Vagina (tissue), 2 donors: ENCODE data around the gene TUBB3. TPM values are rescaled to one million over a fixed set of nuclear protein-coding genes. Genes with fewer than 3 reads are reported as not detected.

Experiments used
- DNase-seq, 2 donors: peaks; one replicate each; pipeline ENCODE4 v3.0.0-alpha.2; 2017; ENCODE audit errors: extremely low spot score in 2 of 2
- H3K27ac ChIP-seq: fragments of 200-600 bp; sonication (generic); one replicate; pipeline ENCODE4 v1.5.1; 2019
- H3K27me3 ChIP-seq: fragments of 200-600 bp; sonication (generic); one replicate; pipeline ENCODE4 v1.5.1; 2019
- H3K36me3 ChIP-seq, 2 donors: fragments of 200-600 bp; sonication (generic); one replicate each; pipeline ENCODE4 v1.5.1; 2017 to 2019
- H3K4me1 ChIP-seq: fragments of 200-600 bp; sonication (generic); one replicate; pipeline ENCODE4 v1.5.1; 2019
- H3K4me3 ChIP-seq, 2 donors: fragments of 200-600 bp; sonication (generic); 1 replicate in 1 of 2; 2 replicates in 1 of 2; pipeline ENCODE4 v1.5.1; 2016 to 2019
- H3K9me3 ChIP-seq: fragments of 200-600 bp; sonication (generic); one replicate; pipeline ENCODE4 v1.5.1; 2019
- POLR2A ChIP-seq, 2 donors: fragments of 450-650 bp; IDR thresholded peaks; one replicate each; pipeline ENCODE4 v1.6.1; 2017; ENCODE audit warnings: antibody characterized with exemption in 2 of 2, mild to moderate bottlenecking in 2 of 2, moderate library complexity in 2 of 2
- POLR2AphosphoS5 ChIP-seq, 2 donors: sonication (generic); formaldehyde crosslinking; IDR thresholded peaks; one replicate each; pipeline ENCODE4 v1.9.0; 2017; ENCODE audit warnings: antibody characterized with exemption in 2 of 2, mild to moderate bottlenecking in 2 of 2, low read depth in 1 of 2; ENCODE audit not compliant: insufficient read depth in 1 of 2
- intact Hi-C: fragments of 100-400 bp; cut with DNase I; formaldehyde crosslinking; loops from one replicate; pipeline ENCODE4 v1.15.1; 2023
- total RNA-seq: library from RNA; depleted of rRNA; stranded (reverse); fragments of >200 nt; gene quantifications from one replicate; pipeline ENCODE4 v1.2.3, GENCODE V29; 2016
- TF ChIP-seq, protein P1 (sequence below), 3 experiments: fragments of 450-650 bp in 2 of 3; fragments of 200-600 bp in 1 of 3; sonication (generic) in 1 of 3; IDR thresholded peaks; one replicate each; pipeline ENCODE4 v1.5.1; 2017 to 2019; ENCODE audit warnings: antibody characterized with exemption in 3 of 3, mild to moderate bottlenecking in 2 of 3, moderate library complexity in 2 of 3

The TUBB3 gene
- total RNA-seq, 1 donor from 2014 or later: 19.2 TPM

DNA sequence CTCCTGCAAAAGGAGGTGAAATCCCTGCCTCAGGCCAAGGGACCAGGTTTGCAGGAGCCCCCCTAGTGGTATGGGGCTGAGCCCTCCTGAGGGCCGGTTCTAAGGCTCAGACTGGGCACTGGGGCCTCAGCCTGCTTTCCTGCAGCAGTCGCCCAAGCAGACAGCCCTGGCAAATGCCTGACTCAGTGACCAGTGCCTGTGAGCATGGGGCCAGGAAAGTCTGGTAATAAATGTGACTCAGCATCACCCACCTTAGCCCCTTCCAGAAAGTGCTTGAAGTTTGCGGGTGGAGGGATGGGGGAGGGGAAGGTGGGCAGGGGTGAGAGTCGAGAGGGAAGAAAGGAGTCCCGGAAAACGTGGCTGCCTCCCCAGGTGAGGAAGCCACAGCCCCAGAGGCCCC is 2.4 kb upstream of the TUBB3 start:
- peak overlapping the region; percentile 88 for H3K27ac ChIP-seq
- no peak for TF ChIP-seq POLR2A (IDR thresholded peaks at IDR 0.05)
- intact Hi-C loops: no loop called here
- peaks cover 63% of the 10 kb centered on the region for H3K4me1 ChIP-seq
- DNase-seq: no peak
- no peaks in the 10 kb centered on the region for H3K9me3 ChIP-seq
- H3K4me3 ChIP-seq: no peak overlapping the region
- H3K36me3 ChIP-seq: no peaks in the 10 kb centered on the region
- H3K27me3 ChIP-seq: no peaks in the 10 kb centered on the region

DNA sequence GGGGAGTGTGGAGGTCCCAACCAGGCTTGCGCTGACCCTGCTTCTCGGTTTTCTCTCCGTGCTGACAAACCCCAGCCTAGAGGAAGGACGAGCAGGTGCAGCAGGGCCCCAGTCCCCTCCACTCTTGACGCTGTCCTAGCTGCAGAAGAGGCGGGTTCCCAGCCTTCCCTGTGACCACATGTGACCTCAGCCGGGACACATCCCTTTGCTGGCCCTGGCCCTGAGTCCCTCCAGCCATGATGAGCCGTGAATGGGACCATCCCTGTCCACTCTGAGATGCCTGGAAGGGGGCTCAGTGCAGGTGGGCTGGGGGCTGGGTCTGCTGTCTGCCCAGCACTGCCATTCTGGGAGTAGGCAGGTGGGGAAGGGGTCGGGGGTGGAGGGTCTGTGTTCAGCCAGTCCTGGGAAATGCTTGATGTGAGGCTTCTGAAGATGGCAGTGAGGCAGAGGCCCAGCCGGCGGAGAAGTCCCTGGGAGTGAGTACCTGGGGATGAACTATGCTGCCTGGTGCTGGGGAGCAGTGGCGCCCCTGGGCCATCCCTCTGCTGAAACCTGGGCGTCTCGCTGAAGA is 1.9 kb upstream of the TUBB3 start:
- no peaks in the 10 kb centered on the region for H3K9me3 ChIP-seq
- DNase-seq: no peak
- no peaks in the 10 kb centered on the region for H3K27me3 ChIP-seq
- no peak overlapping the region for H3K4me3 ChIP-seq
- intact Hi-C loops: no loop called here
- TF ChIP-seq POLR2A (IDR thresholded peaks at IDR 0.05): no peak
- no peaks in the 10 kb centered on the region for H3K36me3 ChIP-seq
- H3K4me1 ChIP-seq: peaks cover 68% of the 10 kb centered on the region
- H3K27ac ChIP-seq: peak overlapping the region; percentile 88

DNA sequence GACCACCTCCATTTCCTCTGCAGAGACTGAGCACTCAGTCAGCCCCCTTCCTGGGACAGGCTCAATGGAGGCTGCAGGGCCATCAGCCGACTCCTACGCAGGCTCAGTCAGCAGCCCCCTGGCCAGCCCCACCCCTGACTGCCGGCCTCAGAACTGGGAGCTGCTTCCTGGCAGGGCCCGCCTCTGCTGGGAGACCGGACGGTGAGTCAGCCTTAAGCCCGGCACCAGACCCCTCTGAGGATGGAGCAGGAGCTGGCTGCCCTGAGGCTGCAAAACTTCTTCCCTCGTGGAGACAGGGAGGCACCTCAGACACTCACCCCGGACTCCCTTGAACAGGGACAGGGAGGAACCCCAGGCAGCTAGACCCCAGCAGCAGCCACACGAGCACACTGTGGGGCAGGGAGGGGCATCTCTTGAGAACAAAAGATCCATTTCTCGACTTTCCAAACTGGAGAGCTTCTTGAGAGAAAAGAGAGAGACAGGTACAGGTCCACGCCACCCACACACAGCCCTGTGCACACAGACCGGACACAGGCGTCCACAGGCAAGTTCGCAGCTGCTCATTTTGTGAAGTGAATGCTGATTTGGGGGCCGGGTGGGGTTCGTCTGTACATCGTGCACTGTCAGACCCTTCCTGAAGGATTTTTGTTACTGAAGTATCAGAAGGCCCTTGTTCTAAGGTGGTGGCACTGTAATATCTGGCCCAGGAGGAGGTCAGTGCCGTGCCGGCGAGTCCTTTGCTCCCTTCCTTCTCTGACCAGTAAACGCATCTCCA is 1.3 kb upstream of the TUBB3 start:
- no peaks in the 10 kb centered on the region for H3K27me3 ChIP-seq

DNA sequence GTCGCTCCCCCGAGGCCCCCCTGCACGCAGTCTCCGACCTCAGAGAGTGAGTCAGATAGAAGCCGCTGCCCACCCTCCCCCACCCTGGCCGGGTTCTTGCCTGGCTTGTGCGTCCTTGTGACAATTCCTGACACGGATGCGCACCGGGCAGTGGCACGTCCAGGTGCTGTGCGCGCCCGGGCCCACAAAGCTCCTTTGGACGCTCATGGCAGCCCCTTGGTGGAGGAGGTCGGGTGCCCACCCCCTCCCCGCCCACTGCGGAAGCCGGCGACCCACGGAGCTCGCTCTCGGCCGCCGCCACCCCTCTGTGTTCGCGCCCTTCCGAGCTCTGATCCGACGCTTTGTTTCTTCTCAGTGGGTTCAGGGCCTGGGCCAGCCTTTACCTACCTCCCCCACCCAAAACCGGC is 662 bp upstream of the TUBB3 start:
- Histone ChIP-seq H3K4me1 (peaks cover 64% of the 10 kb centered on the region), H3K9me3 (no peaks in the 10 kb centered on the region), H3K27ac (peak overlapping the region; percentile 88), H3K36me3 (no peaks in the 10 kb centered on the region), H3K27me3 (no peaks in the 10 kb centered on the region), H3K4me3 (peak overlapping the region; percentile 63 to 71)
- TF ChIP-seq, protein P1, sequence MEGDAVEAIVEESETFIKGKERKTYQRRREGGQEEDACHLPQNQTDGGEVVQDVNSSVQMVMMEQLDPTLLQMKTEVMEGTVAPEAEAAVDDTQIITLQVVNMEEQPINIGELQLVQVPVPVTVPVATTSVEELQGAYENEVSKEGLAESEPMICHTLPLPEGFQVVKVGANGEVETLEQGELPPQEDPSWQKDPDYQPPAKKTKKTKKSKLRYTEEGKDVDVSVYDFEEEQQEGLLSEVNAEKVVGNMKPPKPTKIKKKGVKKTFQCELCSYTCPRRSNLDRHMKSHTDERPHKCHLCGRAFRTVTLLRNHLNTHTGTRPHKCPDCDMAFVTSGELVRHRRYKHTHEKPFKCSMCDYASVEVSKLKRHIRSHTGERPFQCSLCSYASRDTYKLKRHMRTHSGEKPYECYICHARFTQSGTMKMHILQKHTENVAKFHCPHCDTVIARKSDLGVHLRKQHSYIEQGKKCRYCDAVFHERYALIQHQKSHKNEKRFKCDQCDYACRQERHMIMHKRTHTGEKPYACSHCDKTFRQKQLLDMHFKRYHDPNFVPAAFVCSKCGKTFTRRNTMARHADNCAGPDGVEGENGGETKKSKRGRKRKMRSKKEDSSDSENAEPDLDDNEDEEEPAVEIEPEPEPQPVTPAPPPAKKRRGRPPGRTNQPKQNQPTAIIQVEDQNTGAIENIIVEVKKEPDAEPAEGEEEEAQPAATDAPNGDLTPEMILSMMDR (IDR thresholded peaks at IDR 0.05): no peak
- TF ChIP-seq POLR2AphosphoS5 (IDR thresholded peaks at IDR 0.05; ENCODE audit: insufficient read depth in 1 of 2, low read depth in 1 of 2): peak in 1 of 2 donors; percentile 58
- no peak for TF ChIP-seq POLR2A (IDR thresholded peaks at IDR 0.05)
- intact Hi-C loops: no loop called here
- no peak for DNase-seq

More for the DNA sequence above, 1.3 kb upstream of the TUBB3 start:
- peaks cover 69% of the 10 kb centered on the region for H3K4me1 ChIP-seq
- peak overlapping the region; percentile 88 for H3K27ac ChIP-seq
- no peaks in the 10 kb centered on the region for H3K9me3 ChIP-seq
- DNase-seq: no peak
- intact Hi-C loops: no loop called here
- H3K36me3 ChIP-seq: no peaks in the 10 kb centered on the region
- H3K4me3 ChIP-seq: peak overlapping the region; percentile 63 to 71
- TF ChIP-seq, protein P1 (IDR thresholded peaks at IDR 0.05): no peak
- TF ChIP-seq POLR2AphosphoS5 (IDR thresholded peaks at IDR 0.05; ENCODE audit: insufficient read depth in 1 of 2, low read depth in 1 of 2): peak in 1 of 2 donors; percentile 76
- no peak for TF ChIP-seq POLR2A (IDR thresholded peaks at IDR 0.05)

DNA sequence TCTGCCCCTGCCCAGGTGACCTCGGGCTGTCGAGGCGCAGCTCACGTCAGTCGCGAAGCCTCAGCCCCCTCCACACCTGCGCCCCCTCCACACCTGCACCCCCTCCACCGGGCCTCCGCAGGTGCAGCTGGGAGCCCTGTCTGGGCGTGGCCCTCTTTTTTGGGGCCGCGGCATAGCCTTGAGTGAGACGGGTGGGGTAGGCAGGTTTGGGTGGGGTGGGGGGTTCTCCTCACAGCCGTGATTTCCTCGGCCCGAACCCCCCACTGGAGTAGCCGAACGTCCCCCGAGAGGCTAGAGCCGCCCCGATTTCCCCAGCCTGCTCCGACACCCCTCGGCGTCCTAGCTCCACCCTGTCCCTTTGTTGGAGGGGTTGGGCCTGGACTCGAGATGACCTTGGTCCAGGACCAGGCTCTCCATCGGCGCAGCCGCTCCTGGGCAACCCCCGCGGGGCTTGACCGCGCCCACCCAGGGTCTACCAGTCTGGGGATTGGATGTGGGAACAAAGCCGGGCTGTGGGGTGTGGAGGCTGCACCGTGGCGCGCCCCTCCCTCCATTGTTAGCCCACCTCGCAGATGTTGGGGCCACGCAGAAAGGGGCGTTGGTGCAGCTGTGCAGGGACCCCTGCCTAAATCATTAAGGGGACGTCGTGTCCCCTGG is 626 bp downstream of the TUBB3 start:
- Histone ChIP-seq H3K27me3 (no peaks in the 10 kb centered on the region), H3K4me3 (peak overlapping the region; percentile 63 to 71), H3K4me1 (peaks cover 51% of the 10 kb centered on the region), H3K9me3 (no peaks in the 10 kb centered on the region), H3K36me3 (no peaks in the 10 kb centered on the region), H3K27ac (no peak overlapping the region)
- DNase-seq: no peak
- intact Hi-C loops: no loop called here
- TF ChIP-seq POLR2AphosphoS5 (IDR thresholded peaks at IDR 0.05; ENCODE audit: insufficient read depth in 1 of 2, low read depth in 1 of 2) (no peak), POLR2A (IDR thresholded peaks at IDR 0.05) (no peak)
- TF ChIP-seq, protein P1 (IDR thresholded peaks at IDR 0.05): no peak
